Stimulated activated CD8-positive, alpha-beta memory T cell treated with anti-CD3 and anti-CD28 coated beads, Interleukin-4, amount 100 ng/mL, for 4 hours (primary cell): ENCODE data around the gene UBL5.
"Not testable (repeated sequence)": the region's sequence is repeated elsewhere in the genome, so short reads cannot be mapped to it uniquely, and the experiment has no call there.

Source experiments
- DNase-seq, 2 donors: peaks; one replicate each; pipeline ENCODE4 v3.0.0-alpha.2; 2020; ENCODE audit warnings: low read depth in 2 of 2, low spot score in 1 of 2

The UBL5 gene

DNA sequence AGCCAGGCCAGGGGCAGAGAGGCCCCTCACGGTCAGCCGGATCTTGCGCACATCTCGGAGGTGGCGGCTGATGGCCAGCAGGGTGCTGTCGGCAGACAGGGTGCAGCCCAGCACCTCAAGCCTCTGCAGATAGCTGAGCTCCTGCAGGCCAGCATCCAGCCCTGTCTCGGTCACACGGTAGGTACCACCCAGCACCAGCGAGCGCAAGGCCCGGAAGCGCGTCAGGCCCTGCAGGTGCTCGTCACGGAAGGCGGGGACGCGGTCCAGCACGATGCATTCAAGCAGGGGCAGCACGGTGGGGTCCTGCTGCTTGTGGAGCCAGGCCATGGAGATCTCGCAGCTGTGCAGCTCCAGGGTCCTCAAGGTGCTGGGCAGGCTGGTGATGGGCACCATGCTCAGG is 16.6 kb upstream of the UBL5 start:
- DNase-seq, result no peak

DNA sequence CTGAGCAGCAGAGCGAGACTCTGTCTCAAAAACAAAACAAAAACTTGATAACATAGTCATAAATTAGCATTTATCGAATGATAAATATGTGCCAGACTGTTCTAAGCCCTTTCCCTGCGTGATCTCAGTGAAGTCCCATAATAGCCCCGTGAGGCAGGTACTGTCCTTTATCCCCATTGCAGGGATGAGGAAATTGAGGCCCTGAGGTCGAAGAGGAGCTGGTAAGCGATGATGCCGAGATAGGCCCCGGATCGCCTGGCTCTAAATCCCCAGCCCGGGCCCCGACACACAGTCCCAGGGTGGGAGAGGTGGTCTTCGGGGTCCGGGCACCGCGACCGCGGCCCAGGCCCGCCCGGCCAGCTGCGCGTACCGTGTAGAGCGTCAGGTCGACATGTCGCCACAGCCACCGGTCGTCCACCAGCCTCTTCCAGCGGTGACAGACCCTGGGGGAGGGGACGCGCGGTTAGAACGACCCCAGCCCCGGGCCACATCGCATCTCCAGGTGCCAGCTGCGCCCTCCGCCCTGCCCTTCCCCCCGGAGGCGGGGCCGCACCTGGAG is 9.5 kb upstream of the UBL5 start:
- DNase-seq, result no peak

DNA sequence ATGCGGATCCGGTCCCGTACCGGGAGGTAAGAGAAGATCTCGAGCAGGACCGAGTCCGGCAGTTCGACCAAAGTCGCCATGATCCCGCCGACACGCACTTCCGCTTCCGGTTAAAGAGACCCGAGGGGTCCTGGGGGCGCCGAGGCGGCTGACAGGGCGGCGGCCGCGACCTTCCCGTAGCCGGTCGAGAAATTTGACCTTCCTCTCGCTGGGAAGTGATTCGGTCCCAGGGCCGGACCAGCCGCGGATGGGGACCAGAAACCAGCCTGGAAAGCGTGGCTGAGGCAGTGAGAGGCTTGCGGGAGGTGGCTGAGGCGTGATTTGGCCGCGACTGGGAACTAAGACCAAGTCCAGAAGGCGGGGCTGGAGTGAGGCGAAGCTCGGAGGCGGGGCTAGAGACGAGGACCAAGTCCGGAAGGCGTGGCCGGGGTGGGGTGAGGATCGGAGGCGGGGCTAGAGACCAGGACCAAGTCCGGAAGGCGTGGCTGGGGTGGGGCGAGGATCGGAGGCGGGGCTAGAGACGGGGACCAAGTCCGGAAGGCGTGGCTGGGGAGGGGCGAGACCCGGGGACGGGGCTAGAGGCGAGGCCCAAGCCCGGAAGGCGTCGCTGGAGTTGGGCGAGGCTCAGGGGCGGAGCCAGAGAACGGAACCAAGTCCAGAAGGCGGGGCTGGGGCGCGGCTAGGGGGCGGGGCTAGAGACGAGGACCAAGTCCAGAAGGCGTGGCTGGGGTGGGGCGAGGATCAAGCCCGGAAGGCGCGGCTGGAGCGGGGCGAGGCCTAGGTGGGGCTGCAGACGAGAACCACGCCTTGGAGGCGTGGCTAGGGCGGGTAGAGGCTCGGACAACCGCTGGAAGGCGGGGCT is 8.8 kb upstream of the UBL5 start, which contains the start of gene FBXL12:
Gene FBXL12, minus strand, starts transcription at position 346 of the 862 bp plus-strand sequence. Its CDS starts 266 bp downstream, at position 80.
- peak; percentile 100 for DNase-seq

DNA sequence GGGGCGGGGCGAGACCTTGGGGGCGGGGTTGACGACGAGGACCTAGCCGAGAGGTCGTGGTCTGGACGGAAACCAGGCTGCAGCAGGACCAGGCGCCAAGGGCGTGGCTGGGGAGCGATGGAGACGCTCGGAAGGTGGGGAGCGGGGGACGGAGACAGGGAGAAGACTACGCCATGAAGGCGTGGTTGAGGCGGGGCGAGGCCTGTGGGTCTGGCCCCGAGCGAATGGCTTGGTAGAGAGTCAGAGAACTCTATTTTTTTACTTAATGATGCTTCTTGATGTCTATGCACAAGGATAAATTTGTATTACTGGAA is 8.2 kb upstream of the UBL5 start:
- DNase-seq, result no peak

DNA sequence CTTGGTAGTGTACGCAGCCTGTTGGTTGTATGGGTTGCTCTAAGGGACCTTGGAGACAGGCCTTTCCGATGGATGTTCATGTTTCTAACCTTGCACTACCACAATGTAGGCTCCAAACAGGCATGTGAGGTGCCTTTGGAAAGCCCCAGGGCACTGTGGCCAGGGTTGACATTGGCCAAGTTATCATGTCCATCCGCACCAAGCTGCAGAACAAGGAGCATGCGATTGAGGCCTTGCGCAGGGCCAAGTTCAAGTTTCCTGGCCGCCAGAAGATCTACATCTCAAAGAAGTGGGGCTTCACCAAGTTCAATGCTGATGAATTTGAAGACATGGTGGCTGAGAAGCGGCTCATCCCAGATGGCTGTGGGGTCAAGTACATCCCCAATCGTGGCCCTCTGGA is 7.7 kb upstream of the UBL5 start:
- DNase-seq, result not testable (repeated sequence)

DNA sequence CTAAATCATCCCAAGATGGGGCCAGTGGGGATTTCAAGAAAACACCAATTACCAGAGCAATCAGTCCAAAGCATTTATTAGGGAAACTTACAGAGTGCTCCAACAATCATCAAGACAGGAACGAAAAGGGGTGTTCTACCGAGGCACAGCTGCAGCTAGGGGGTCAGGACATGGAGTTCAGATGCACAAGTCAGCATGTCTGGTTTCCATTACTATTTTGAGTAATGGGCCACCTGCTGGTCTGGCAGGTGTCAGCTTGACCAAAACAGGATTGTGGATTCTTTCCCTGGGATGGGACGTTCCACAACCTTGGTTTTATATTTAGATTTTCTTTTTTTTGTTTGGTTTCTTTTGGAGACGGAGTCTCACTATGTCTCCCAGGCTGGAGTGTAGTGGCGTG is 3.9 kb upstream of the UBL5 start:
- DNase-seq, result no peak

DNA sequence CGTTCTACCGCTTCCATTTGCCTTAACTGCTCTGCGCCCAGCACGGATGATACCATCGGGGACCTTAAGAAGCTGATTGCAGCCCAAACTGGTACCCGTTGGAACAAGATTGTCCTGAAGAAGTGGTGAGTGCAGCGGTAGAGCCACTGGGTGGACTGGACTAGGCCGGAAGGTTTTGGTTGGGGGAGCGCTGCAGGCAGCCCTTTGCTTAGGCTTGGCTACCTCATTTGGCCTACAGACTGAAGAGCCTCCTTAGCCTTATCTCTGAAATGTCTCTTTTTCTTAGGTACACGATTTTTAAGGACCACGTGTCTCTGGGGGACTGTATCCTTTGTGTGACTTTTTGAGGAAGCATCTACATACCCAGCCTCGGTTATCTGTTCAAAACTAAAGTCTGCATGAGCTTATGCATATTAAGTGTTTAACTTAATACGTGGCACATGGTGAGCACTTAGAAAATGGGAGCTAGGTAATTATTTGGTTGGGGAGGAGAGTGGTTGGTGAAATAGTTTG is 889 bp downstream of the UBL5 start:
- DNase-seq, result no peak

DNA sequence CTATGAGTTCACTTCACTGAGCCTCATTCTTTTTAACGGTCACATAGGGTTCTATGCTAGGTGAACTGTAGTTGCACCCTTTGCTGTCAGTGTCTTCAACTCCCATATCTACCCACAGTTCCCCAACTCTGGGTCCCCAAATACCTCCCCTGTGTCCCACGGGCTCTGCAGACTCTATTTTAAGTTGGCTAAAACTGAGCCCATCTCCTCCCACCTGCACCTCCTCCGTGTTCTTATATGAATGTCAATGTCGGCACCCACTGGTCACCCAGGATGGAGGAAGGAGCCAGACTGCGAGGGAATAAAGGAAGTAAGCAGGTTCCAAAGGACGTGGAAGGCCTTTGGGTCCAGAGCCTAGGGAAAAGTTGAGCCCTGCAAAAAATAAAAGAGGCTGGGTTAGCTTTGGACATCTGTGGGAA is 6.6 kb downstream of the UBL5 start:
- no peak for DNase-seq

DNA sequence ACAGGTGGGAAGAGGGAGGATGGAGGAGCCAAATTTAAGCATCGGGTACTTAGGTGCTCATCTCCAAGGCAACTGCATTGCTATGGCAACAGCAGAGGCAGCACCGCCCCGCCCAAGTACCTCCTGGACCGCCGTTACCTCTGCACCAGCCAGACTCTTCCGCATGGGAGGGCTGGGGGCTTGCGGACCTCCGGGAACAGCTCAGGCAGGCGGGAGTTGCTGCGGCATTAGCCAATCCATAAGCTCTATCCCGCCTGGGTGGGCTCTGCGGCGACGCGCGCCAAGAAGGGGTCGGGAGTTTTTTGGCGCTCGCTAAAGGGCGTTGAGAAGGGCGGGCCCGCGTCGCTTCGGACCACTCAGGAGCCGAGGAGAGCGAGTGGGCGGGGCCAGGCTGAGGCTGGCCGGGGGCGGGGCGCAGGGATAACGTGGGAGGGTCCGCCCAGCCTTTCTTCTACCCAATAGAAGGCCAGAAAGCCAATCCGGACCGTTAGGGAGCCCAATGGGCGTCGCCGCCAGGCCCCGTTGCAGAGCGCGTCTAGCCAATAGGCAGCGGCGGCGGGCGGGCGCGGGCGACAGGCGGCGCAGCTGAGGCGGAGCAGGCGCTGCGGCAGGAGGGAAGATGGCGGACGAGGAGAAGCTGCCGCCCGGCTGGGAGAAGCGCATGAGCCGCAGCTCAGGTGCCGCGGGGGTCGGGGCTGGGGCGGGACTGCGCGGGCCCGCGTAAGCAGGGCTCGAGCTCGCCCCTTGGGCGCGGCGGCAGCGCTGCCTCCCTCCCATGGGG is 7.2 kb downstream of the UBL5 start, which contains the start of gene PIN1:
Gene PIN1, plus strand, starts transcription at position 593 of the 781 bp plus-strand sequence. Its CDS starts 27 bp downstream, at position 620.
- peak; percentile 97 to 98 for DNase-seq

DNA sequence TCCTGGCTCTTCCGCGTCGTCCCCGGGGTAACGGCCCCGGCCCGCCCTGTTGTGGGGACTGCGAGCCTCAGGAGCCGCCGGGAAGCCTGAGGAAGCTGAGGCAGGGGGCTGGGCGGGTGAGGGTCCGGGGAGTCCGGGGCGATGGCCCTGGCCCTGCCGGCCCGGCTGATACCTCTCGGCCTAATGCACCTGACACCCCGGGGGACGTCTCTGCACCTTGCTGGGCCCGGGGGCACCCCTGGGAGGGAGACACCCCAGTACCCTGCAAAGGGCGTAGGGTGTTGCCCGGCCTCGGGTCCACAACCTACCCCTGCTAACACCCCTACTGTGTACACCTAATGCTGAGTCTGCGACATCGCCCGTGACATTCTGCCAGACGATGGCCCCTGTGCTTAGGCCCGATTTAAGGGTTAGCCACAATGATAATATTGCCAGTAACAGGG is 7.8 kb downstream of the UBL5 start:
- no peak for DNase-seq

DNA sequence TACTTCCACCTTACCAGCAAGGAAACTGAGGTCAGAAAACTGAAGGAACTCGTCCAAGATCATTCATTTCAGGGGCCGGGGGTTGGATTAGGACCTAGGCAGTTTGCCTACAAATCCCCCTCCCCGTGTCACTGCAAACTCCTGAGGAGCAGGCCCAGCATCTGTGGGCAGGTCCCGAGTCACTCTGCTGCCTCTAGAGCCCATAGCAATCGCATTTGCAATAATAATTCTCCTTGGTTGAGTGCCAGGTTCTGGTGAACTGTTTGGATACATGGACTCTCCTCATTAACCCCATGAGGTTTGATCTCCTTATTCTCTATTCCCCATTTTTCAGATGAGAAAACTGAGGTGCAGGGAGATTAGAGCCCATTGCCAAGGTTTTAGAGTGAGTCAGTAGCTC is 8.3 kb downstream of the UBL5 start:
- DNase-seq, result no peak

DNA sequence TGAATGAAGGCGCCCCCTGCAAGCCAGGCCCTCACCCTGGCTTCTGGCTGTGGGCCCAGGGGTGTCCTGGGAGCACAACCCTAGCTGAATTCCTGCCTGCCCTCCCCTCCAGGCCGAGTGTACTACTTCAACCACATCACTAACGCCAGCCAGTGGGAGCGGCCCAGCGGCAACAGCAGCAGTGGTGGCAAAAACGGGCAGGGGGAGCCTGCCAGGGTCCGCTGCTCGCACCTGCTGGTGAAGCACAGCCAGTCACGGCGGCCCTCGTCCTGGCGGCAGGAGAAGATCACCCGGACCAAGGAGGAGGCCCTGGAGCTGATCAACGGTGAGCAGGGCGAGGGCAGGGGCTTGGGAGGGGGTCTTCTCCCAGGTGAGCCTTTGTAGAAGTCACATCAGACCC is 10.6 kb downstream of the UBL5 start:
- DNase-seq, result no peak

DNA sequence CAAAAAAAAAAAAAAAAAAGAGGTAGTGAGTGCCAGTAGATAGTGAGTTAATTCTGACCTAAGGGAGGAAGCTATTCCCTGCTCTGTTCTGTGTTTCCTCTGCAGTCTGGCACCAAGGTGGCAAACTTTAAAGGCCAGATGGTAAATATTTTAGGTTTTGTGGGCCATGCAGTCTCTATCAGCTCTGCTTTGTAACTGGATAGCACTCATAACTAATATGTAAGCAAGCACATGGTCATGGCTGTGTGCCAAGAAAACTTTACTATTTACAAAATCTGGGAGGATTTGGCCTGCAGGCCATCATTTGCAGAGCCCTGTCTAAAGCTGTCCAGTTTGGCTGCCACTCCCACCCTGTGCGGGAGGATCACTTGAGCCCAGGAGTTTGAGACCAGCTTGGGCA is 11.7 kb downstream of the UBL5 start:
- no peak for DNase-seq

DNA sequence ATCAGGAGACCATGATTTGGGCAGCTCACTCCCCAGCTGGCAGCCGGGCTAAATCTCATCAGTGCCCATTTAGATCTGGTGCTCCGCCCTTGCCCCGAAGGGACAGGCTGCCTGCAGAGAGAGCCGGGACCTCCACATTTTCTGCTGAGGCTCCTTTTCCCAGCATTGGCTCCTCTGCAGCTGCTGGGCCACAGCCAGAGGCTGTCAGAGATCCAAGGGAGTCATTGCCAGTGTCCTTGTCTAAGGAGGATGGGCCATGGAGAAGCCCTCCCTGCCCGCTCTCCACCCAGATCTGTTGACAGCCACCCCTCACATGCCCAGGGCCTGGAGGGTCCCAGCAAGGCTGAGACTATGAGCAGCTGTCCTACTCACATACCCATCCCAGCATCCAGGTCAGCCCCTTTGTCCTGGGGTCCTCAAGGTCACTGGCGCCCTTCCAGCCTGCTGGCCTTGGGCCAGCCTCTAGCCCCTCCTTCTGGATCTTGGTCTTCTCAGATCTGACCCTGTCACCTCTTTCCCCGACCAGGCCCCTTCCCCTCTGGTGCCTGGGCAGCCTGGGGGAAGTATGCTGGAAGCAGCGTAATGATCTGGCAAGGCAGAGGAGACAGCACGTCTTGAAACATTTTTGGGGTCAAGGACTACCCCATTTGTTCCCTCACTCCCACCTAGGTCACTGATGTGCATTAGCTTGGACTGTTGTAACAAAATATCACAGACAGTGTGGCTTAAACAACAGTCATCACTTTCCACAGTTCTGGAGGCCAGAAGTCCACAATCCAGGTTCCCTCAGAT is 15.3 kb downstream of the UBL5 start:
- no peak for DNase-seq

DNA sequence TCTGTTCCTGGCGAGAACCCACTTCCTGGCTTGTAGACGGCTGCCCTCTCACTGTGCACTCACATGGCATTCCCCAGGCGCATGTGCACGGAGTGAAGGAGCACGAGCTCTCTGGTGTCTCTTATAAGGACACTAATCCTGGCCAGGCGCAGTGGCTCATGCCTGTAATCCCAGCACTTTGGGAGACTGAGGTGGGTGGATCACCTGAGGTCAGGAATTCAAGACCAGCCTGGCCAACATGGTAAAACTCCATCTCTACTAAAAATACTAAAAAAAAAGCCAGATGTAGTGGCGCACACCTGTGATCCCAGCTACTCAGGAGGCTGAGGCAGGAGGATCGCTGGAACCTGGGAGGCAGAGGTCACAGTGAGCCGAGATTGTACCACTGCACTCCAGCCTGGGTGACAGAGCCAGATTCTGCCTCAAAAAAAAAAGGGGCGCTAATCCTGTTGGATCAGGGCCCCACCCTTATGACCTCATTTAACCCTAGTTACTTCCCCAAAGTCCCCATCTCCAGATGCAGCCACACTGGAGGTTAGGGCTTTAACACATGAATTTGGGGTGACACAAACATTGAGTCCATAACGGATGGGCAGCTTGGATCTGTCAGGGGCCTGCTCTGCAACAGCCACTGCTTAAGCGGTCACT is 16.0 kb downstream of the UBL5 start:
- not testable (repeated sequence) for DNase-seq

DNA sequence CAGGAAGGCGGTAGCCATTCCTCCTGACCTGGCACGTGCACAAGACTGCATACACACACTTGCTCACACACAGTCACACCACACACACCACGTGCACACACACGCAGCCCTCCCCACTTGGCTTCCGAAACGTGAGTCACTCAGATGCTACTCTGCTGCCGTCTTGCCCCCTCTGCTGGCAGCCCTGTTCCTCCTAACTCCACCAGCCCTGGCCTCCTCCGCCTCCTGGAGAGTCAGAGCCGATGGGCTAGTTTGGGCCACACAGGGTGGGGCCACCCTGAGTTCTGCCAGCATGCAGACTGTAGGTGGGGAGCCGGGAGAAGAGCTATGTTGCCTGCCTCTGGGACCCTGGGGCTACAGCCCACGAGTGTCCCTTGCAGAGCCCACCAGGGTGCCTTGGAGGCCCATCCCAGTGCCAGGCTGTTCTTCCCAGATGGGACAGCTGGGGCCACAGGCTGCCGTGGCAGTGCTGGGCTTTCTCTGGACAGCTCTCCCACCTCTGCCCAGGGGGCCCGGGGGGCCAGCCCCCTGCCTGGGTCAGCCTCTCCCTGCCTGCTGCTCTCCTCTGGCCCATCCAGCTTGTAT is 19.5 kb downstream of the UBL5 start:
- peak in 1 of 2 donors; percentile 35 for DNase-seq

DNA sequence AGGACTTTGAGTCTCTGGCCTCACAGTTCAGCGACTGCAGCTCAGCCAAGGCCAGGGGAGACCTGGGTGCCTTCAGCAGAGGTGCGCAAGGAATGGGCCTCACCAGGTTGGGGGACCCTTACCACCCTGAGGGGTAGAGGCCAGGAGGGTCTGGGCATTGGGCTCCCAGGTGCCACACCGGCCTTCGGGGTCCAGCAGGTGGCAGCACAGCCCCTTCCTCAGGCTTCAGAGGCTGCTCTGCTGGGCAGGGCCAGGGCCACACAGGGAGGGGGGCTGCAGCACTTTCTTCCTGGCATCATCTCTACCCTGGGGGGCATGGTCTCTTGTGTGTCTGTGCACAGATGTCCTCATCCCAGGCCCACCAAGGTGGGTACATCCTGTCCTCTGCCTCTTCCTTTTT is 20.3 kb downstream of the UBL5 start:
- DNase-seq, result no peak

DNA sequence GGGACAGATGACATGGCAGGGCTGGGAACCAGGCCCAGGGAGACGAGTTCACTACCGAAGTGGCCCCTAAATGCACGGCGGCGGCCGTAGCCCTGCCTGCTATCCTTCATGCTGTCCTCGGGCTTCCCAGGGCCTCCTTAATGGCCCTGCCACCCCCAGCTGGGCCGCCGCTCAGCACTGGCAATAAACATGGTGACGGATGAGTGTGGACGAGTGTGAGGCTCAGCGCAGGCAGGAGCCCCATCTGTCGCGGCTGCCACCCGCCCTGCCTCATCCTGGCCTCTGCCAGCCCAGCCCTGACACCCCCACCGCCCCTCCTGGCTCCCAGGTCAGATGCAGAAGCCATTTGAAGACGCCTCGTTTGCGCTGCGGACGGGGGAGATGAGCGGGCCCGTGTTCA is 21.0 kb downstream of the UBL5 start:
- DNase-seq, result no peak

DNA sequence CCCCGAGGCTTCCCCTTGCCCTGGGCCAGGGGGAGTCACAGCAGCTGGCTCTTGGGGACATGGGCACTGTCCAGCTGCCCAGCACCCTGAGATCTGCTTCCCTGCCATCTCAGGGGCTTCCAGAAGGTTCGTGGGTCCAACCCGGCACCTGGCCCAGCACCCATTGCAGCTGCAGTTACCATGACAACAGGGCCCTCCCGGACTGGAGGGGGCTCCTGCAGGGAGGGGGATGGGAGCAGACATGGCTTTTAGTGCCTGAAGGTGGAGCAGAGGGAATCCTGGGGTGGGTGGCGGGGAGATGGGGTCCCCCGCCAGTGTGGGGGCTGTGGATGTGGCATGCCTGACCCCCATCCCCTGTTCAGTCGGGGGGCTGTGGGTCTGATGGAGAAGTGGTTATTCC is 22.1 kb downstream of the UBL5 start:
- DNase-seq, result no peak
